H9 (cell line): ENCODE measurements around the gene ABCG5. TPM values are rescaled to one million over a fixed set of nuclear protein-coding genes. Genes with fewer than 3 reads are reported as not detected.

Source experiments
- DNase-seq: peaks from one replicate; pipeline ENCODE4 v3.0.0-alpha.2; 2017
- H2AFZ ChIP-seq: one replicate; pipeline ENCODE4 v1.6.1; 2013; ENCODE audit warnings: mild to moderate bottlenecking, low read length, control low read depth, moderate library complexity
- H2AK5ac ChIP-seq: 2 replicates; pipeline ENCODE4 v1.6.1; 2013; ENCODE audit warnings: low read length, control low read depth, mixed read lengths; ENCODE audit not compliant: insufficient read length
- H2BK120ac ChIP-seq: one replicate; pipeline ENCODE4 v1.6.1; 2013; ENCODE audit warnings: low read depth, mild to moderate bottlenecking, low read length, control low read depth, inconsistent platforms; ENCODE audit not compliant: poor library complexity, severe bottlenecking
- H2BK12ac ChIP-seq: 2 replicates; pipeline ENCODE4 v1.6.1; 2013; ENCODE audit warnings: low read length, control low read depth, mixed read lengths, low read depth; ENCODE audit not compliant: insufficient read length
- H2BK15ac ChIP-seq: 2 replicates; pipeline ENCODE4 v1.6.1; 2013; ENCODE audit warnings: low read depth, low read length, control low read depth
- H2BK20ac ChIP-seq: one replicate; pipeline ENCODE4 v1.6.1; 2013; ENCODE audit warnings: low read depth, mild to moderate bottlenecking, low read length, control low read depth, inconsistent platforms; ENCODE audit not compliant: poor library complexity, severe bottlenecking
- H2BK5ac ChIP-seq: 2 replicates; pipeline ENCODE4 v1.6.1; 2013; ENCODE audit warnings: low read length, control low read depth, mixed read lengths; ENCODE audit not compliant: insufficient read length
- H3K14ac ChIP-seq: 2 replicates; pipeline ENCODE4 v1.6.1; 2013; ENCODE audit warnings: low read length, control low read depth; ENCODE audit not compliant: insufficient read depth
- H3K18ac ChIP-seq: 2 replicates; pipeline ENCODE4 v1.6.1; 2013; ENCODE audit warnings: low read depth, mild to moderate bottlenecking, mixed read lengths, low read length, control low read depth; ENCODE audit not compliant: insufficient read length
- H3K23ac ChIP-seq: 2 replicates; pipeline ENCODE4 v1.6.1; 2013; ENCODE audit warnings: low read length, control low read depth, mixed read lengths, low read depth; ENCODE audit not compliant: insufficient read length
- H3K23me2 ChIP-seq: 2 replicates; pipeline ENCODE4 v1.6.1; 2013; ENCODE audit warnings: low read depth, mild to moderate bottlenecking, mixed read lengths, low read length, control low read depth; ENCODE audit not compliant: insufficient read length, poor library complexity, severe bottlenecking
- H3K27ac ChIP-seq: 2 replicates; pipeline ENCODE4 v1.5.1; 2013; ENCODE audit warnings: low read length, control low read depth, mixed read lengths, low read depth; ENCODE audit not compliant: insufficient read length
- H3K27me3 ChIP-seq: 2 replicates; pipeline ENCODE4 v1.6.1; 2013; ENCODE audit warnings: low read length, control low read depth, inconsistent platforms; ENCODE audit not compliant: insufficient read depth
- H3K4ac ChIP-seq: 2 replicates; pipeline ENCODE4 v1.6.1; 2013; ENCODE audit warnings: low read depth, mild to moderate bottlenecking, control low read depth, inconsistent platforms, low read length, moderate library complexity
- H3K4me1 ChIP-seq: 2 replicates; pipeline ENCODE4 v1.6.1; 2013; ENCODE audit warnings: low read length, control low read depth, inconsistent platforms; ENCODE audit not compliant: insufficient read depth
- H3K4me2 ChIP-seq: 2 replicates; pipeline ENCODE4 v1.6.1; 2013; ENCODE audit warnings: low read length, control low read depth, mixed read lengths; ENCODE audit not compliant: insufficient read length, insufficient read depth
- H3K56ac ChIP-seq: 2 replicates; pipeline ENCODE4 v1.6.1; 2013; ENCODE audit warnings: low read depth, mild to moderate bottlenecking, mixed read lengths, low read length, control low read depth; ENCODE audit not compliant: insufficient read length
- H3K79me1 ChIP-seq: 2 replicates; pipeline ENCODE4 v1.6.1; 2013; ENCODE audit warnings: low read depth, mild to moderate bottlenecking, moderate library complexity, low read length, control low read depth, inconsistent platforms; ENCODE audit not compliant: insufficient read depth, poor library complexity, severe bottlenecking
- H3K79me2 ChIP-seq: 2 replicates; pipeline ENCODE4 v1.6.1; 2013; ENCODE audit warnings: low read length, control low read depth, inconsistent platforms; ENCODE audit not compliant: insufficient read depth
- H3K9ac ChIP-seq: 2 replicates; pipeline ENCODE4 v1.6.1; 2013; ENCODE audit warnings: low read length, control low read depth, mixed read lengths; ENCODE audit not compliant: insufficient read length; ENCODE audit errors: extremely low read depth
- H3K9me3 ChIP-seq: one replicate; pipeline ENCODE4 v1.6.1; 2013; ENCODE audit warnings: low read depth, low read length, inconsistent platforms; ENCODE audit not compliant: control insufficient read depth
- H3T11ph ChIP-seq: one replicate; pipeline ENCODE4 v1.6.1; 2013; ENCODE audit warnings: mild to moderate bottlenecking, low read length, control low read depth, inconsistent platforms
- H4K20me1 ChIP-seq: one replicate; pipeline ENCODE4 v1.6.1; 2013; ENCODE audit not compliant: control insufficient read depth, insufficient read length, insufficient read depth
- H4K5ac ChIP-seq: 2 replicates; pipeline ENCODE4 v1.6.1; 2013; ENCODE audit warnings: low read depth, mild to moderate bottlenecking, mixed read lengths, low read length, control low read depth; ENCODE audit not compliant: insufficient read length
- H4K8ac ChIP-seq: replicated peaks from 2 replicates; pipeline ENCODE4 v1.6.1; 2013; ENCODE audit warnings: low read length, control low read depth, mixed read lengths, low read depth; ENCODE audit not compliant: insufficient read length
- H4K91ac ChIP-seq: 2 replicates; pipeline ENCODE4 v1.6.1; 2013; ENCODE audit warnings: low read depth, mild to moderate bottlenecking, moderate library complexity, mixed read lengths, low read length, control low read depth; ENCODE audit not compliant: insufficient read length
- H3K27ac Mint-ChIP-seq, 3 experiments: 2 replicates in 2 of 3; 3 replicates in 1 of 3; pipeline ENCODE4 v1.8.0; 2020 to 2021; ENCODE audit warnings: mixed read lengths in 3 of 3, mild to moderate bottlenecking in 1 of 3, moderate library complexity in 1 of 3
- H3K27me3 Mint-ChIP-seq: 2 replicates; pipeline ENCODE4 v1.8.0; 2021; ENCODE audit warnings: low read depth, mild to moderate bottlenecking, moderate library complexity, mixed read lengths
- H3K36me3 Mint-ChIP-seq, 3 experiments: 2 replicates in 2 of 3; 3 replicates in 1 of 3; pipeline ENCODE4 v1.8.0; 2020 to 2021; ENCODE audit warnings: low read depth in 3 of 3, mixed read lengths in 3 of 3; ENCODE audit not compliant: insufficient read depth in 1 of 3
- H3K4me1 Mint-ChIP-seq, 2 experiments: 2 replicates each; pipeline ENCODE4 v1.8.0; 2020; ENCODE audit warnings: mixed read lengths in 2 of 2
- H3K4me3 Mint-ChIP-seq, 2 experiments: 2 replicates in 1 of 2; 3 replicates in 1 of 2; pipeline ENCODE4 v1.8.0; 2020 to 2021; ENCODE audit warnings: mild to moderate bottlenecking in 2 of 2, mixed read lengths in 2 of 2, moderate library complexity in 1 of 2
- H3K9me3 Mint-ChIP-seq, 2 experiments: 2 replicates in 1 of 2; 3 replicates in 1 of 2; pipeline ENCODE4 v1.8.0; 2020; ENCODE audit warnings: mild to moderate bottlenecking in 2 of 2, mixed read lengths in 2 of 2, moderate library complexity in 1 of 2
- CTCF ChIP-seq: fragments of 200-600 bp; sonication (generic); conservative IDR thresholded peaks from 3 replicates; pipeline ENCODE4 v1.8.0; 2021; ENCODE audit warnings: antibody characterized with exemption, mild to moderate bottlenecking
- WGBS: extraction: QIAGEN DNeasy Blood & Tissue Kit; methylation state at CpG from one replicate; pipeline ENCODE4 v1.1.7; 2013; ENCODE audit warnings: missing lambda C conversion rate, low lambda C conversion rate, mixed read lengths; ENCODE audit not compliant: insufficient read length; ENCODE audit errors: extremely low coverage; 5-methylcytosine and 5-hydroxymethylcytosine counted together
- total RNA-seq: library from RNA; stranded (reverse); gene quantifications from 2 replicates; pipeline ENCODE4 v1.2.1, GENCODE V29; 2021

ABCG5 gene
- total RNA-seq, 1 experiment from 2014 or later: not detected

GRCh38 chr2:43855292-43855691 is 16.7 kb upstream of the ABCG5 start:
- no peak overlapping the region for H3K4me3 Mint-ChIP-seq
- H2BK120ac ChIP-seq: no peak overlapping the region
- H3K27me3 ChIP-seq: no peaks in the 10 kb centered on the region; the same call in 1 of the 2 replicates
- H3K23ac ChIP-seq: no peak overlapping the region
- H2BK20ac ChIP-seq: no peak overlapping the region
- H3K9me3 Mint-ChIP-seq: no peaks in the 10 kb centered on the region
- no CpG with 5 or more reads among the region's 2 CpGs for WGBS
- H3K27me3 Mint-ChIP-seq: peaks cover 48% of the 10 kb centered on the region
- no peak overlapping the region for H3K56ac ChIP-seq
- no peak overlapping the region for H3T11ph ChIP-seq
- no peak overlapping the region for H3K4me2 ChIP-seq
- no peak overlapping the region for H2AK5ac ChIP-seq
- no peak for DNase-seq
- H2BK12ac ChIP-seq: no peak overlapping the region
- H4K8ac ChIP-seq: no peak overlapping the region
- H3K27ac ChIP-seq: no peak overlapping the region
- no peak overlapping the region for H2BK5ac ChIP-seq
- H3K4me1 Mint-ChIP-seq: no peaks in the 10 kb centered on the region
- H3K36me3 Mint-ChIP-seq: no peaks in the 10 kb centered on the region; a peak in 1 of 7 replicates
- H4K20me1 ChIP-seq: no peaks in the 10 kb centered on the region
- H3K9me3 ChIP-seq: no peaks in the 10 kb centered on the region
- H3K23me2 ChIP-seq: no peaks in the 10 kb centered on the region
- H4K91ac ChIP-seq: no peak overlapping the region
- H3K79me1 ChIP-seq: no peaks in the 10 kb centered on the region
- H3K4me1 ChIP-seq: no peaks in the 10 kb centered on the region
- H3K18ac ChIP-seq: no peak overlapping the region
- no peaks in the 10 kb centered on the region for H3K79me2 ChIP-seq
- no peak for TF ChIP-seq CTCF
- H3K4ac ChIP-seq: no peak overlapping the region
- H2BK15ac ChIP-seq: no peak overlapping the region
- no peak overlapping the region for H3K9ac ChIP-seq
- no peak overlapping the region for H4K5ac ChIP-seq
- no peak overlapping the region for H3K27ac Mint-ChIP-seq
- H2AFZ ChIP-seq: no peak overlapping the region
- no peak overlapping the region for H3K14ac ChIP-seq
